ENCODE measurements around the gene RPUSD4. TPM values are rescaled to one million over a fixed set of nuclear protein-coding genes. Genes with fewer than 3 reads are reported as not detected.

RPUSD4 gene
- total RNA-seq, 1 experiment from 2014 or later, result 12.0 TPM

- DNase-seq (ENCODE audit: low read depth), result no peak
These were observed 28.5 kb downstream of the RPUSD4 start for GRCh38 chr11:126182787-126183445.

GRCh38 chr11:126181939-126182730 lies 29.3 kb downstream of the RPUSD4 start:
- DNase-seq (ENCODE audit: low read depth), result no peak

DNA sequence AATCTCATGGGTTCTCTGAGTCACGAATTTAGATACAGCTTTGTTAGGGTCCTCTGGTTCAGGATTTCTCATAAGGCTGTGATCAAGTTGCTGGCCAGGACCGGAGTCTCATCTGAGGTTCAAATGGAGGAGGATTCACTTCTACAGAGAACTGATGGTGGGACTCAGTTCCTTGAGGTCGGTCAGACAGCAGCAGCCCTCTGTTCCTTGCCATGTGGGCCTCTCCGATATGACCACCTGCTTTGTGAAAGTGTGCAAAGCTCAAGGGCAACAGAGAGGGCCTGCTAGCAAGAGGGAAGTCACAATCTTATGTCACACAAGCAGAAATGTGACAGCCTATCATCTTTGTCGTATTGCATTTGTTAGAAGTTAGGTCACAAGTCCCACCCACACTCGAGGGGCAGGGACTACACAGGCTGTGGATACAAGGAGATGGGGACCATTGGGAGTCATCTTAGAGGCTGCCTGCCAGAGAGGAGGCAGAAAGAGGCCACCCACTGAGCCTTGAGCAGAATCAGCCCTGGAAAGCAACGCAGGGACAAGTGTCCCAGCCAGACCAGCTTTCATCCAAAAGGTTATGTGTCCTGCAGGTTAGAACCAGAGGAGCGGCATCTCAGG lies 34.5 kb downstream of the RPUSD4 start:
- DNase-seq (ENCODE audit: low read depth), result no peak

GRCh38 chr11:126175393-126175792 lies 36.1 kb downstream of the RPUSD4 start:
- DNase-seq (ENCODE audit: low read depth), result no peak

DNA sequence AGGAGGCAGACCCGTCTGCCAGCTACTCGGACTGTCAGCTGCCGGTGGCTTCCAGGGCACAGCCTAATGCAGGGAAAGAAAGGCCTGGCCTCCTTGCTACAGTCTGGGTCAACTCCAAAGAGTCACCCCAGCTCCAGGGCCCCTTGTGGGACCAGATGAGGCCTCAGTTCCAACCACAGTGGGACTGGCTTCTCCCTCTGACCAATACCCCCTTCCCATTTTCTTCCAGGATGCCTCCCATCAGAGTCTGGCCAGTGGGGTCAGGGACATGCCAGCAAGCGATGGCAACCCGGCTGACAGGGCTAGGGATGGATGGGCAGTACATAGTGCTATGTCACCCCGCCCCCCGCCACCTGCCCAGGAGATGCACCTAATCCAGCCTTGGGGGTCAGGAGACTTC lies 36.6 kb downstream of the RPUSD4 start:
- no peak for DNase-seq (ENCODE audit: low read depth)

GRCh38 chr11:126173257-126173656 lies 38.2 kb downstream of the RPUSD4 start:
- no peak for DNase-seq (ENCODE audit: low read depth)

- no peak for DNase-seq (ENCODE audit: low read depth)
These were observed 38.8 kb downstream of the RPUSD4 start for GRCh38 chr11:126172596-126173038.

DNA sequence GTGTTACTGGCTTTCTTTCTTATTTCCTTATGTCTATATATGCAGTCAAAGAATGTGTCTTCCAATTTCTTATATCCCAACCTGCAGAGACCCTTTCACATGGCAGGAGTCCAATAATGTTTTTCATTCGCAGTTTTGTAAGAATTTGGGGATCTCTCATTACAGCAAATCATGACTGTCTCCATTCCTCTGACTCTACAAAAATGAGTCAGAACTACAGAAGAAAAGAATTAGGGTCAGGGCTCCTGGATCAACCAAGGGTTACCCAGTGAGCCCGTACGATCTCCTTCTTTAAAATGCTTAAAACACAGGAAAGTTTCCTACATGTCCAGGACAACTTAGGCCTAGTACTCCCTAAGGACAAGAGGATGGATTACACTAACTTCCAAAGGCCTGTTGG lies 42.2 kb downstream of the RPUSD4 start:
- no peak for DNase-seq (ENCODE audit: low read depth)

GRCh38 chr11:126167488-126167887 lies 44.0 kb downstream of the RPUSD4 start:
- no peak for DNase-seq (ENCODE audit: low read depth)

GRCh38 chr11:126166413-126166812 lies 45.0 kb downstream of the RPUSD4 start:
- DNase-seq (ENCODE audit: low read depth), result no peak

DNA sequence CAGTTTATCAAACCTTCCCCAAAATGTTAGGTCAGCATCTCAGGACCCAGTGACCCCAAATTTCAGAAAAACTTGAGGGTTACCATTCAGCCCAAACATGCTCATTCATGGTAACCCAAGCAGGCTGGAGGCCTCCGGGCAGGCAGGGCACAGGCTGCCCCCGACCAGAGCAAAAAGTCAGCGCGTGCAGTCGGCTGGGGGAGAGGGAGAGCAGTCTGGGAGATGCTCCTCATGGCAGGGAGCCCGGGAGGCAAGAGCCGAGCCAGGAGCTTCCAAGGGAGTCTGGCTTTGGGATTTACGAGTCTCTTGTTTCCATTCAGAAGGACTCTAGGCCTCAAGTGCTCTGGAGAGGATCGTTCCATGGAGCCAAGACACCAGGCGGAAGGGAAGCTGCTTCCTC lies 45.7 kb downstream of the RPUSD4 start:
- no peak for DNase-seq (ENCODE audit: low read depth)

- DNase-seq (ENCODE audit: low read depth), result no peak
These were observed 46.1 kb downstream of the RPUSD4 start for GRCh38 chr11:126165311-126165720.

- DNase-seq (ENCODE audit: low read depth), result no peak
These were observed 46.7 kb downstream of the RPUSD4 start for GRCh38 chr11:126164781-126165180.

DNA sequence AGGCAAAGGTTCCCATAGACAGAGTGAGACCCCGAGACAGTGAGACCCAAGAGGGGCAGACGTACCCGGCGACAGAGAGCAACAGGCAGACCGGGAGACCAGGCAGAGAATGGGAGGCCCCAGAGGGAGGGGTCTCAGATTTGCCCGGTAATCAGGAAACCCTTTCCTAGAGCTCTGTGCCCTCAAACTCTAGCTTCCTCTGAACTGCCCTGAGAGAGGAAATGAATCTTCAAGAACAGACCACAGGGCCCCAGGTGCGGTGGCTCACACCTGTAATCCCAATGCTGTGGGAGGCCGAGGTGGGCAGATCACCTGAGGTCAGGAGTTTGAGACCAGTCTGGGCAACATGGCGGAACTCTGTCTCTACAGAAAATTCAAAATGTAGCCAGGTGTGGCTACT lies 47.7 kb downstream of the RPUSD4 start:
- no peak for DNase-seq (ENCODE audit: low read depth)

GRCh38 chr11:126163074-126163700 lies 48.3 kb downstream of the RPUSD4 start:
- peak; percentile 95 for DNase-seq (ENCODE audit: low read depth)

GRCh38 chr11:126162306-126163030 lies 49.0 kb downstream of the RPUSD4 start:
- DNase-seq (ENCODE audit: low read depth), result no peak

DNA sequence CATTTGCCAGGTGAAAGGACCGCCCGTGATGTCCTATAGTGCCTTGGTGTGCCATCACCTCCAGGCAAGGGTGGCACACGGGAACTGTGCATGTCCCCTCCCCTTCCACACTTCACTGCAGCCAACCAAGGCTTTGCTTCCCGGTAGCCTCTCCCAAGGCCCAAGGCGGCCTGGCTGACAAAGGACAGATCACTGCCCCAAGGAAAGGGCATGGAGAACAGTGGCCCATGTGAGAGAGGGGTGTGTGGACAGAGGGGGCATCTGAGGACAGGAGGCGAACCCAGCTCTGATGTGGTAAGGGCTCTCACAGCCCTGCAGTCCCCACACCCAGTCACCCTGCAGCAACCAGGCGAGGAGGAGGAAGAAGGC lies 50.4 kb downstream of the RPUSD4 start:
- no peak for DNase-seq (ENCODE audit: low read depth)

DNA sequence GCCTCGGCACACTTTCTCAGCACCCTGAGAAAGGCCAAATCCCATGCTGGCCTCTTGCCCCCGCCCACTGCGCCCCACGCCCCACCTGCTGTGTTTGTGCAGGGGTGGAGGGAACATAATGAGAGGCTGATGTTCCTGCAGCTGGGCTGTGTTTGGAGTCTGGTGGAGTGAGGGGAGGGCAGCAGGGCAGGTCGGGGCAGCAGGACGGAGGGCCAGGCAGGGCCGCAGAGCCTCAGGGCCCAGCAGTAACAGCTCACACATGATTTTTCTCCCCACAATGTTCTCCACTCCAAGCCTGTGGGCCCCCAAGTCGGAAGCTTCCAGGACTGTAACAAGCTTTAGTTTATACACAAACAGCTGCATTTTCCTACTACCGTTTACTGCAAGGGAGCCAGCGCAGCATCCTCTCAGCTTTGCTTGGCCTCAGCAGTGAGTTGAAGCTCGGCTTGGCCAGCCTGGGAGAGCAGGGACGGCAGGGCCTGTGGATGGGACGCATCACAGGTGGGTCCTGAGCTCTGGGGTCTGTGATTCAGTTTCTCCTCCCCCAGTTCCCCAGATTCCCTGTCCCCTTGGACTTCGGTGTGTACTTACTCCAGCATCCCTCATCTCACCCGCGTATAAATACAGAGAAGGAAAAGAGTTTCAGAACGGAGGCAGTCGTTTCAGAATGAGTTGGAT lies 51.0 kb downstream of the RPUSD4 start:
- DNase-seq (ENCODE audit: low read depth), result no peak

DNA sequence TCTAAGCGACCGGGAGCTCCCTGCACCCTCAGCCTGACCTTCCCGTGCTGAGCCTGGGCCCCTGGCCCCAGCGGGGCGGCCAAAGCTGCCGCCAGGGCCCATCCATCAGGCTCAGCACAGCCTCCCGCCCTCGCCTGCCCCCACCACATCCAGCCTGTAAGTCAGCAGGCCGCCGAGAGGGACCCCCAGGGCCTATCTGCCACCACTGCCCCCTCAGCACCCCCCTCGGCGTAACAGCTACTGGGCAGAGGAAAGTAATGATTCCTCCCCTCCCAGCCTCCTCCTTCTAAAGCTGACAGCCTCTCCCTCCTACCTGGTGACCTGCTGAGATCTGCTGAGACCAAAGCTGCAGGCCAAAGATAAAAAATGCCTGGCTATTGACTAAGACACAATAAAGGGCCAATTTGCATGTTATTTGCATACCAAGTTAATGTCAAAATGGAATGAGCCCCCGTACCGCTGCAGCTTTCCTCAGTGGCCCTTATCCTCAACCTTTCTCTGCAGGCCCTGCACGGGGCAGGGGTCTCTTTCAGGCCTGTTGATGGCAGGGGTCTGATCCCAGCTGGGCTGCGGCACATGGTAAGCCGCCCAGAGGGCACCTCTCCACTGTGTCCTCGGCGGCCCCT lies 51.6 kb downstream of the RPUSD4 start:
- DNase-seq (ENCODE audit: low read depth), result no peak

- DNase-seq (ENCODE audit: low read depth), result no peak
These were observed 53.2 kb downstream of the RPUSD4 start for GRCh38 chr11:126158054-126158791.

Measured in M059J (cell line).